ENCODE data around the gene SEZ6.

Gene SEZ6

DNA sequence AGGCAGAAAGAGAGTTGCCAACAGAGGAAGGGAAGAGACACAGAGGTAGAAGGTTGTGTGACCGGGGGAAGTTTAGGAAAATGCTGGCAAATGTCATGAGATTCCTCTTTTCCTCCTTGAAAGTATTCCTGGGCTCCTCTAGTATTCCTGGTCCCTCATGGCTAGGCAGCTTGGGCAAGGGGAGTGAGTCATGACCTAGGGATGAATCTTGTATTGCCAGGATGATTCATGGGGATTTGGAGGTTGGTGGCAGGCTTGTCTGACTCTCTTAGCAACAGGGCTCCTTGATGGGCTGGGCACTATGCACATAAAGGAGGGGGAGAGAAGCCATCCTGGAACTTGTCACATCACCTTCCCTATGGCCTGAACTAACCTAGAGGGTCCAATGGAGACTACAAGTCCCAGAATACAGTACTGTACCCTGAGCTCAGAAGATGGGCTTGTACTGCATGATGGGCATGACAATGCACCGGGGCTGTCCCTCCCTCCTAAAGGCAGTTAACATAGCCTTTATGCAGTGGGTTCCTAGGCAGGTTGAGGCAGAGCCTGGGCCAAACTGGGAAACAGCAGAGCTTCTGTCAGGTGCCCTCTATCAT lies 2.1 kb upstream of the SEZ6 start:
- Histone ChIP-seq H3K4me1 (ENCODE audit: insufficient read depth, poor library complexity, severe bottlenecking) (peaks cover 2% of the 10 kb centered on the region), H3K4me3 (ENCODE audit: severe bottlenecking) (no peak overlapping the region), H3K27me3 (ENCODE audit: insufficient read depth, poor library complexity, severe bottlenecking) (peaks cover 32% of the 10 kb centered on the region), H3K9me3 (ENCODE audit: severe bottlenecking) (no peaks in the 10 kb centered on the region), H3K27ac (ENCODE audit: poor library complexity, severe bottlenecking) (no peak overlapping the region), H3K36me3 (ENCODE audit: low read depth) (no peaks in the 10 kb centered on the region)
- peak; percentile 86 for ATAC-seq (ENCODE audit: low read depth)
- TF ChIP-seq, protein P1, sequence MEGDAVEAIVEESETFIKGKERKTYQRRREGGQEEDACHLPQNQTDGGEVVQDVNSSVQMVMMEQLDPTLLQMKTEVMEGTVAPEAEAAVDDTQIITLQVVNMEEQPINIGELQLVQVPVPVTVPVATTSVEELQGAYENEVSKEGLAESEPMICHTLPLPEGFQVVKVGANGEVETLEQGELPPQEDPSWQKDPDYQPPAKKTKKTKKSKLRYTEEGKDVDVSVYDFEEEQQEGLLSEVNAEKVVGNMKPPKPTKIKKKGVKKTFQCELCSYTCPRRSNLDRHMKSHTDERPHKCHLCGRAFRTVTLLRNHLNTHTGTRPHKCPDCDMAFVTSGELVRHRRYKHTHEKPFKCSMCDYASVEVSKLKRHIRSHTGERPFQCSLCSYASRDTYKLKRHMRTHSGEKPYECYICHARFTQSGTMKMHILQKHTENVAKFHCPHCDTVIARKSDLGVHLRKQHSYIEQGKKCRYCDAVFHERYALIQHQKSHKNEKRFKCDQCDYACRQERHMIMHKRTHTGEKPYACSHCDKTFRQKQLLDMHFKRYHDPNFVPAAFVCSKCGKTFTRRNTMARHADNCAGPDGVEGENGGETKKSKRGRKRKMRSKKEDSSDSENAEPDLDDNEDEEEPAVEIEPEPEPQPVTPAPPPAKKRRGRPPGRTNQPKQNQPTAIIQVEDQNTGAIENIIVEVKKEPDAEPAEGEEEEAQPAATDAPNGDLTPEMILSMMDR (IDR thresholded peaks at IDR 0.05; ENCODE audit: poor library complexity, severe bottlenecking): no peak
- no peak for DNase-seq (ENCODE audit: low spot score)

DNA sequence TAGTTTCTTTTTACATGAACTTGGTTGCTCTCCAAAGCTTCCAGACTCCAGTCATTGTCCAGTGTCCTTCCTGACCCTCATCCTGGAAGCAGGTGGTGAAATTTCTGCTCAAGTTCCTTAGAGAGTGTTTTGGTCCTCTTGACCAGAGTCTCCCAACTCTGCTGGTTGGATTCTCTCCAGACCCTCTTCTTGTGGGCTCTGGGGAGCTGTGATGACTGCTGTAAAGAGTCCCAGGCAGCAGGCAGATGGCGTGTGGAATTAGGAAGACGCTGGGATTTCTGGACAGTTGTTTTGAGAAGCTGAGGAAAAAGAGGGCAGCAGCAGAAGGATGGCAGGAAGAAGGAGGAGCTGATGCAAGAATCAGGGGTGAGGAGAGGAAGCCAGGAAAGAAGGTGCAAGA lies 1.6 kb upstream of the SEZ6 start:
- no peak for DNase-seq (ENCODE audit: low spot score)
- Histone ChIP-seq H3K27ac (ENCODE audit: poor library complexity, severe bottlenecking) (no peak overlapping the region), H3K4me3 (ENCODE audit: severe bottlenecking) (no peak overlapping the region), H3K9me3 (ENCODE audit: severe bottlenecking) (no peaks in the 10 kb centered on the region), H3K36me3 (ENCODE audit: low read depth) (no peaks in the 10 kb centered on the region), H3K4me1 (ENCODE audit: insufficient read depth, poor library complexity, severe bottlenecking) (peaks cover 2% of the 10 kb centered on the region), H3K27me3 (ENCODE audit: insufficient read depth, poor library complexity, severe bottlenecking) (peaks cover 37% of the 10 kb centered on the region)
- no peak for ATAC-seq (ENCODE audit: low read depth)
- TF ChIP-seq, protein P1 (IDR thresholded peaks at IDR 0.05; ENCODE audit: poor library complexity, severe bottlenecking): no peak

DNA sequence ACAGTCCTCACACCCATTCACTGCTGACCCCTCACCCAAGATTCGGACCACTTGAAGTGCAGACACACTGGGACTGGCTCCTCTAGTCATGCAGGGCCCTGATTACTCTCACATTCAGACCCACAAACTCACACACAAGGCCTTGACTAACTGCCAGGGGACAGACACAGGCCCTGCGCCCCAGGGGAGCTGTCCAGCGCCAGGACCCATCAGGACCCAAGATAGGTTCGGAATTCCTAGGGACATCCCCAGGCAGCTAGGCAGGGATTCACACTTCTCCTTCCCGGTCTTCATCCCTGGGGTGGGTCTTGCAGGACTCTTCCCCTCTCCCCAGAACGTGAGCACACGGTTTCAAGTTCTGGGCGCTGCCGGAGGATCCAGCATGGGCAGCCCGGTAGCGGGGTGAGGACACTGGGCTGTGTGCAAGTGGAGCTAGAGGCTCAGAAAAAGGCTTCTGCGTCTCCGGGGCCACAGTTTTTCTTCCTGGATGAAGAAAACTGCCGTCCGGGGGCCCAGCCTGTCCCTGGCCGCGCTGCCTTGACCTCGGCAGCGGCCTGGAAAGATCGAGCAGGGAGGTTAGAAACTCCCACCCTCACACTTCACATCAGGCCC lies 1.6 kb downstream of the SEZ6 start:
- no peak for ATAC-seq (ENCODE audit: low read depth)
- TF ChIP-seq, protein P1 (IDR thresholded peaks at IDR 0.05; ENCODE audit: poor library complexity, severe bottlenecking): no peak
- H3K4me3 ChIP-seq (ENCODE audit: severe bottlenecking): no peak overlapping the region
- no peak for DNase-seq (ENCODE audit: low spot score)
- peaks cover 48% of the 10 kb centered on the region for H3K27me3 ChIP-seq (ENCODE audit: insufficient read depth, poor library complexity, severe bottlenecking)
- no peaks in the 10 kb centered on the region for H3K9me3 ChIP-seq (ENCODE audit: severe bottlenecking)
- H3K36me3 ChIP-seq (ENCODE audit: low read depth): no peaks in the 10 kb centered on the region
- peaks cover 2% of the 10 kb centered on the region for H3K4me1 ChIP-seq (ENCODE audit: insufficient read depth, poor library complexity, severe bottlenecking)
- H3K27ac ChIP-seq (ENCODE audit: poor library complexity, severe bottlenecking): no peak overlapping the region

DNA sequence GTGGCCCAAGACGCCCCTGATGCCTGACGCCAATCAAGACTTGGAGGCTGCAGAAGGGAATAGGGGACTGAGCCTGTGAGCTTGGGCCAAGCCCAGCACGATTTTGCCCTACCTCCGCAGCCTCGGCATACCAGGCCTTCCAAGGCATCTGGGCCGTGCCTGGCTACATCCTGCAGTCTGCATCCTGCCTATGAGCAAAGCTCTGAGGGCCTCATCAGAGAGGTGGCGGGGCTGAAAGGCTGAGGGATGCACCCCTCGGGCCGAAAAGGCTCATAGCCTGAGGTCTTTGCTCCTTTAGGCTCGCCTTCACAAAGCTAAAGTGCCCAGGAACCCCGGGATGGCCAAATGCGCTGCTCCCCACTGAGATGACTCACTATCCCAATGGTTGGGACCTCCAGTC lies 2.5 kb downstream of the SEZ6 start:
- Histone ChIP-seq H3K27me3 (ENCODE audit: insufficient read depth, poor library complexity, severe bottlenecking) (peaks cover 48% of the 10 kb centered on the region), H3K36me3 (ENCODE audit: low read depth) (no peaks in the 10 kb centered on the region), H3K27ac (ENCODE audit: poor library complexity, severe bottlenecking) (no peak overlapping the region), H3K4me3 (ENCODE audit: severe bottlenecking) (no peak overlapping the region), H3K9me3 (ENCODE audit: severe bottlenecking) (no peaks in the 10 kb centered on the region), H3K4me1 (ENCODE audit: insufficient read depth, poor library complexity, severe bottlenecking) (peaks cover 2% of the 10 kb centered on the region)
- ATAC-seq (ENCODE audit: low read depth) (no peak), DNase-seq (ENCODE audit: low spot score) (no peak)
- TF ChIP-seq, protein P1 (IDR thresholded peaks at IDR 0.05; ENCODE audit: poor library complexity, severe bottlenecking): no peak

DNA sequence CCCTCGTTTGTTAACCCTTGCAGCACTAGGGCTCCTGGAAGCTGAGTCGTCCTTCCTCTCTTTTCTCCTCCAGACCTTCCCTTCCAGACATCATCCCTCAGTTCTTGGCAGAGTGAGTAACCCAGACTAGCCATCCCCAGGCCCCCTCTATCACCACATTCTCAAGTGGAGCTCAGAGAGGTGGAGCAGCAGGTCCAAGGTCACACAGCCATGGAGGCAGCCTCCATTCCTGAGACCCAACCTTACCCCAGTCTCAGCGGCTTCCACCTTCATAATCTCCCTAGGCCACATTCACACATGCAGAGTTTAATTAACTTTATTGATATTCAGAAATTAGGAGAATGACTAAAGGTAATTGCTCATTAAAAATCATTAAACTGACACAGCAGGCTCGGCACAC lies 3.0 kb downstream of the SEZ6 start:
- Histone ChIP-seq H3K4me3 (ENCODE audit: severe bottlenecking) (no peak overlapping the region), H3K27ac (ENCODE audit: poor library complexity, severe bottlenecking) (no peak overlapping the region), H3K27me3 (ENCODE audit: insufficient read depth, poor library complexity, severe bottlenecking) (peaks cover 48% of the 10 kb centered on the region), H3K36me3 (ENCODE audit: low read depth) (no peaks in the 10 kb centered on the region), H3K4me1 (ENCODE audit: insufficient read depth, poor library complexity, severe bottlenecking) (peaks cover 2% of the 10 kb centered on the region), H3K9me3 (ENCODE audit: severe bottlenecking) (no peaks in the 10 kb centered on the region)
- no peak for ATAC-seq (ENCODE audit: low read depth)
- TF ChIP-seq, protein P1 (IDR thresholded peaks at IDR 0.05; ENCODE audit: poor library complexity, severe bottlenecking): no peak
- DNase-seq (ENCODE audit: low spot score): no peak

Data from RWPE2 (cell line).